ENCODE data around the gene GOLPH3. TPM values are rescaled to one million over a fixed set of nuclear protein-coding genes. Genes with fewer than 3 reads are reported as not detected.

The GOLPH3 gene
- total RNA-seq, 2 donors from 2014 or later: 128 to 130 TPM

DNA sequence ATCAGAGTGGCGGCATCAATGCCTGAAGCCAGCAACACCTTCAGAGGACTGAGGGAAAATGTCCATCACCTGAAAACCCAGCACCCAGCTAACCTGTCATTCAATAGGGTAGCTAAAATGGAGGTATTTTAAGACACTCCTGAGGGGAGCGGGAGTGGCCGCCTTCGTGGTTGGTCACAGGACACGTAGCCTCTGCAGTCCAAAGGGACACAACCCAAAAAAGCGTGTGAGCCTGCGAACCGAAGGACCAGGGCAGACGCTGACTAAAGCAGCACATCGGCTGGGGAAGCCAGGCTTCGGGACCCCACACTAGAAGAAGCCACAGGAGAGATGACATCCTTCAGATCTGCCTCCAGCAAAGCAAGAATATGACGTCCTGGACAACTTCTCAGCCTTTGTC is 70.6 kb downstream of the GOLPH3 start:
- Histone ChIP-seq H3K27me3 (no peaks in the 10 kb centered on the region), H3K36me3 (peaks cover 14% of the 10 kb centered on the region), H3K4me3 (no peak overlapping the region), H3K9me3 (no peaks in the 10 kb centered on the region), H3K4me1 (no peaks in the 10 kb centered on the region), H3K9ac (ENCODE audit: low read depth in 2 of 2, low read length in 2 of 2) (no peak overlapping the region), H3K27ac (no peak overlapping the region)
- TF ChIP-seq, protein P1, sequence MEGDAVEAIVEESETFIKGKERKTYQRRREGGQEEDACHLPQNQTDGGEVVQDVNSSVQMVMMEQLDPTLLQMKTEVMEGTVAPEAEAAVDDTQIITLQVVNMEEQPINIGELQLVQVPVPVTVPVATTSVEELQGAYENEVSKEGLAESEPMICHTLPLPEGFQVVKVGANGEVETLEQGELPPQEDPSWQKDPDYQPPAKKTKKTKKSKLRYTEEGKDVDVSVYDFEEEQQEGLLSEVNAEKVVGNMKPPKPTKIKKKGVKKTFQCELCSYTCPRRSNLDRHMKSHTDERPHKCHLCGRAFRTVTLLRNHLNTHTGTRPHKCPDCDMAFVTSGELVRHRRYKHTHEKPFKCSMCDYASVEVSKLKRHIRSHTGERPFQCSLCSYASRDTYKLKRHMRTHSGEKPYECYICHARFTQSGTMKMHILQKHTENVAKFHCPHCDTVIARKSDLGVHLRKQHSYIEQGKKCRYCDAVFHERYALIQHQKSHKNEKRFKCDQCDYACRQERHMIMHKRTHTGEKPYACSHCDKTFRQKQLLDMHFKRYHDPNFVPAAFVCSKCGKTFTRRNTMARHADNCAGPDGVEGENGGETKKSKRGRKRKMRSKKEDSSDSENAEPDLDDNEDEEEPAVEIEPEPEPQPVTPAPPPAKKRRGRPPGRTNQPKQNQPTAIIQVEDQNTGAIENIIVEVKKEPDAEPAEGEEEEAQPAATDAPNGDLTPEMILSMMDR (IDR thresholded peaks at IDR 0.05): no peak
- intact Hi-C loops (cut with DNase I): no loop called here
- no peak for DNase-seq

DNA sequence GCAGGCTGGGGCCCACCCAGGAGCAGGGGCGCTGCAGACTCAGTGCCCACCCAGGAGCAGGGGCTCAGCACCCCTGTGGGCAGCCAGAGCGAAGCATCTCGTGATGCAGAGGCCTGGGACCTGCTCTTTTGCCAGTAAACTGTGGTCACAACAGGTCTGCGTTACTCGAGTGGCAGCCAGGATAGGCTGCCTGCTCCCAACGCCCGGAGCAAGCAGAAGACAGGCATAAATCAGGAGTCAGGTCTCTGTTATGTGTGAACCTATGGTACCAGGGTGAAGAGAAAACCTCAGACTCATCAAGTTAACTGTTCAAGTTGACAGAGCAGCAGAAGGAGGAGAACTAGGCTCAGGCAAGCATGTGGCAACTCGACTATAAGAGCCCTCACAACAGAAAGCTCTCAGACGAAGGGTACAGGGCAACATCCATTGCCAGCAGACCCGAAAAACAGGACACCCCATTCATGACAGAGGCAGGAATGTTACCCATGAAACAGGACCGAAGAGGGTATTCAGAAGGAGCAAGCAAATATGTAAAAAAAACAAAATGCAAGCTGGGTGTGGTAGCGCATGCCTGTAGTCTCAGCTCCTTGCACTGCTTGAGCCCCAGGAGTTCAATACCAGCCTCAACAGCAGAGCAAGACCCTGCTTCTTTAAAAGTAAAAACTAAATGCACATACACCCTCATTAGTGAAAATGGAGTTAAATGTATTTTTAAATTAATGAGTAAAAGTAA is 71.7 kb downstream of the GOLPH3 start:
- Histone ChIP-seq H3K36me3 (peaks cover 14% of the 10 kb centered on the region), H3K27me3 (no peaks in the 10 kb centered on the region), H3K4me1 (no peaks in the 10 kb centered on the region), H3K27ac (no peak overlapping the region), H3K4me3 (no peak overlapping the region), H3K9ac (ENCODE audit: low read depth in 2 of 2, low read length in 2 of 2) (no peak overlapping the region), H3K9me3 (no peaks in the 10 kb centered on the region)
- no peak for DNase-seq
- intact Hi-C loops (cut with DNase I): no loop called here
- TF ChIP-seq, protein P1 (IDR thresholded peaks at IDR 0.05): no peak

DNA sequence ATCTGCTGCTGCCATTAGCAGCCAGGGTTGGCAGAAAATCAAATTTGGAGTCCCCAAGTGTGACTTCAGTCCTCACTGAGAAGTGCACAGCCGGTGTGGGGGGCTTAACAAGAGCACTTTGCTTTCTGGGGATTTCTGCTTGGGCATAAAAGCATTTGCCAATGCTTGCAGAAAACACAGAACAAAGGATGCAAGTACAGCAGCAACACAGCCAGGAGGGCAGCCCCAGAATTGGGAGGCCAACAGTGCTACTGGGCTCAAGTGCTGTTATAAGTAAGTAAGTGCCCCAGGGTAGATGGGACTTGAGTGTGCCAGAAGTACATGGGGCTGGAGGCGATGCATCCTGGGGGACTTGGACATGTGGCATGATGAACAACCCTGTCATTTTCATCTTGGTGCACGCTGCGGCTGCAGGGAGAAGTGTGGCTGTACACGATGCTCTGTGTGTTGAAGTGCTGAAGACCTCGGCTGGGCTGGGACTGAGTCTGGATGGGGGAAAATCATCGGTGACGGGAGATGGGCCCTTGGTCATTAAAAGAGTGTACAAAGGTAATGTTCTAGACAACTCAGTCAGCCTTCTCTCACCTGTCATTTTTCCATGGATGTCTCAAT is 73.3 kb downstream of the GOLPH3 start:
- Histone ChIP-seq H3K9ac (ENCODE audit: low read depth in 2 of 2, low read length in 2 of 2) (no peak overlapping the region), H3K4me3 (no peak overlapping the region), H3K36me3 (peaks cover 14% of the 10 kb centered on the region), H3K9me3 (no peaks in the 10 kb centered on the region), H3K27ac (no peak overlapping the region), H3K4me1 (no peaks in the 10 kb centered on the region), H3K27me3 (no peaks in the 10 kb centered on the region)
- TF ChIP-seq, protein P1 (IDR thresholded peaks at IDR 0.05): no peak
- intact Hi-C loops (cut with DNase I): no loop called here
- no peak for DNase-seq

DNA sequence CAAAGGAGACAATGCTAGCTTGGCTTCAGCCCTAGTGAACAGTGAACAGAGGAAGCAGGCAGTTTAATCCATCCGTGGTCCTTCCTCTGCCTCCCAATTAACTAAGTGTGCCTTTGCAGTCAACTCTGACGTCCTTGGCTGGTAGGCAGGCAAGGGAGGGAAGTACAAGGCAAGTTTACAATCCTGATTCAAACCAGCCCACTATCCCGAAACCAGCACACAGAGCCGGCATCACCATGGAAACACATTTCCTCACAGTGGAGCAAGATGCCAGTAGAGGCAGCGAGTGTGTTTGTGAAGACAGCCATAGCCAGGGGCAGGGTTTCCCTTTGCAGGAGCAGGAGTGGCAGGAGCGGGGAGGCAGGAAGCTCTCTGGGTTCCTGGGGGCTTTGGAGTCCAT is 73.9 kb downstream of the GOLPH3 start:
- H3K27ac ChIP-seq: no peak overlapping the region
- intact Hi-C loops (cut with DNase I): no loop called here
- no peaks in the 10 kb centered on the region for H3K4me1 ChIP-seq
- no peak overlapping the region for H3K9ac ChIP-seq (ENCODE audit: low read depth in 2 of 2, low read length in 2 of 2)
- DNase-seq: no peak
- TF ChIP-seq, protein P1 (IDR thresholded peaks at IDR 0.05): no peak
- H3K9me3 ChIP-seq: no peaks in the 10 kb centered on the region
- H3K27me3 ChIP-seq: no peaks in the 10 kb centered on the region
- no peak overlapping the region for H3K4me3 ChIP-seq
- H3K36me3 ChIP-seq: peaks cover 14% of the 10 kb centered on the region

DNA sequence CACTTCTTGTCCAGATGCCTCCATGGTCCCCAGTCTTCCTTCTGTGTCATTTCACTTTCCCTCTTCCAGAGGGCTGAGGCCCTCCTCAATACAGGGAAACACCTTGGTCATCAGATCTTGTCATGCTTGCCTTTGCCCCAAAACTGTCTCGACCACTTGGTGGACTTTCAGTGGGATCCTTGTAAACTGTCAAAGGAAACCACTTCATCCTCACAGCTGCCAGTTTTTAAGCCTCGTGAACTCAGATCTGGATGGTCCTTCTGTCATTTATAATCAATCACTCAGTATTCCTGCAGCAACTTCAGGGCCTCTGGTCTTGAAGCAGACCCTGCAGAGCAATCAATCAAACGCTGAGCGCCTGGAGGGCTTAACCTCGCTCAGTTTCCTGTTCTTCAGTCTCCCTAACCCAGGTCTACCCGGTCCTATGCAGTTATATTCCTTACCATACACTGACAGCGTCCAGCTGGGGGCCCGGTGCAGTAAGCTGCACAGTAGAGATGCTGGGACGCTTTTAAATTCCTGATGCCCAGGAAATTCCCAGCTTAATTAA is 74.6 kb downstream of the GOLPH3 start:
- H3K9me3 ChIP-seq: no peaks in the 10 kb centered on the region
- DNase-seq: no peak
- no peaks in the 10 kb centered on the region for H3K27me3 ChIP-seq
- no peak overlapping the region for H3K9ac ChIP-seq (ENCODE audit: low read depth in 2 of 2, low read length in 2 of 2)
- no peak overlapping the region for H3K4me3 ChIP-seq
- TF ChIP-seq, protein P1 (IDR thresholded peaks at IDR 0.05): no peak
- intact Hi-C loops (cut with DNase I): loop anchor here (10.0 kb wide), 1 partner anchor 515 kb away; no protein-coding TSS in a partner anchor
- H3K36me3 ChIP-seq: peaks cover 7% of the 10 kb centered on the region
- H3K4me1 ChIP-seq: no peaks in the 10 kb centered on the region
- H3K27ac ChIP-seq: no peak overlapping the region
